GM21447 (cell line): Measurements from ENCODE around the gene CATSPERD.

Experiments
- ATAC-seq: cut with Tn5 transposase; IDR thresholded peaks from one replicate; pipeline ENCODE4 v1.9.1; 2021; ENCODE audit not compliant: unreplicated experiment

The CATSPERD gene

DNA sequence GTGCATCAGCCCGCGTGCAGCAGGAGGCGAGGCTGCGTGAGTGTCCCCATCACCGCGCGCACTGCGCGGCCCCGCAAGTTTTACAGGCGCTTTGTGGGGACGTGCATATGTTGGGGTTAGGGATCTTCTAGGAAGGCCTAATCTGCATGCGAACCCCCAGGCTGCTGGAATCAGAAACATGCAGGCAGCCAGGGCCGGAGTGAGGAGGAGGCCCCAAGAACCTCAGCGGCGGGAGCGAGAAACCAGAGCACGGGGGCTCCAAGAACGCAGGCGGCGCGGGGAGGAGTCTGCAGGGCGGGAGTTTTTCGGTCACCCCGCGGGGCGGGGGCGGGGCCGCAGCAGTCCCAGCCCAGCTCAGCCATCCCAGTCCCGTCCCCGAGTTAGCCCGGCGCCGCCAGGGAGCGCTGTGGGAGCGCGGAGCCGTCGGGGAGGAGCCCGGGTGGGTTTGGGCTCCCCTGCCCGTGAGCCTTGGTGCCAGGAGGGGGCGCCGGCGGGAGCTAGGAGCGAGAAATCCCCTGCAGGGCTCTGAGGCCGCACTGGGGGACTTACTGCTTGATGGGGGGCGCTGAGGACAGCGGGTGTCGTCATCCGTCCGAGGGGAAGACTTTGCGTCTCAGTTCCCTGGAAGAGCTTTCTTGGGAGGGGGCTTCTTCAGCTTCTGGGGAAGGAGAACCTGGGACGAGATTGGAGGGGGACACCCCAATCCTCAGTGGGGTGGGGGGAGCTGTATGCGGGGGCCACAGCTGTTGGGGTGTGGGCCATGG is 83.5 kb downstream of the CATSPERD start:
- peak; percentile 66 for ATAC-seq

DNA sequence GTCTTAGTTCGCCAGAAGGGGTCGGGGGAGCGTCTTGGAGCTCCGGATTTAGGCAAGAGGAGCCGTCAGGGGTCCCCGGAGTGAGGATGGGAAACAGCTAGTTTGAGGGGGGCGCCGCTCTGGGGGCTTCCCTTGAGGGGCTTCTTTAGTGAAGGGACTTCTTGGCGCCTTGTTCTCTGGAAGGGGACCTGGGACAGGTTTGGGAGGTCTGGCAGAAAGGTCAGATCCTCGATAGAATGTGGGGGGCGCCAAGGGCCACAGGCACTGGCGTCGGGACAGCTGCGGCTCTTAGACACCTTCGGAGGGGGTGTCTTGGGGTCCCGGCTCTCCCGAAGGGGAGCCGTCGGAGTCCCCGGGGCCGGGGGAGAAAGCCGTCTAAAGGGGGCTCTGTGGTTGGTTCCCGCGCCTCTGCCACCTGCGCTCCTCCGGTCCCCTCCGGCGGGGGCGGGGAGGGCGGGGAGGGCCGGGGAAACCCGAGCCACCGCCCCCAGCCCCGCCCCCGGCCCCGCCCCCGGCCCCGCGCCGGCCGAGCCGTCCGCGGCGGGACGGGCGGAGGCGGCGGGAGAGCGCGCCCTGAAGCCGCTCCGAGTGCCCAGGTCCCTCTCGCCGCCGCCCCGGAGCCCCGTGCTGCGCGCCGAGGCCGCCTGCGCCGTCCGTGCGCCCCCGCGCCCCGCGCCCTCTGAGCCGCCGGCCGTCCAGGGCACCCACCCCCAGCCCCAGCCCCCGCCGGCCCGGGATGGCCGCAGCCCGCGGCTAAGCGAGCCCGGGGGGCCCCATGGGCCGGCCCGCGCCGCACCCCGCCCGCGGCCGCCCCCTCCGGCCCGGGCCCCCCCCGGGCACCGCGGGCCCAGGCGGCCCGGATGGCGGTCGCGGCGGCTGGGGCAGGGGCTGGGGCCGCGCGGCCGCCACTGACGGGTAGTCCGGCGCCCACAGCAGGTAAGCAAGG is 84.4 kb downstream of the CATSPERD start, which contains the start of gene NRTN:
Gene NRTN (plus strand): TSS at position 552 of the 946 bp plus-strand sequence. CDS start 19,099 bp downstream, outside the sequence.
- no peak for ATAC-seq

DNA sequence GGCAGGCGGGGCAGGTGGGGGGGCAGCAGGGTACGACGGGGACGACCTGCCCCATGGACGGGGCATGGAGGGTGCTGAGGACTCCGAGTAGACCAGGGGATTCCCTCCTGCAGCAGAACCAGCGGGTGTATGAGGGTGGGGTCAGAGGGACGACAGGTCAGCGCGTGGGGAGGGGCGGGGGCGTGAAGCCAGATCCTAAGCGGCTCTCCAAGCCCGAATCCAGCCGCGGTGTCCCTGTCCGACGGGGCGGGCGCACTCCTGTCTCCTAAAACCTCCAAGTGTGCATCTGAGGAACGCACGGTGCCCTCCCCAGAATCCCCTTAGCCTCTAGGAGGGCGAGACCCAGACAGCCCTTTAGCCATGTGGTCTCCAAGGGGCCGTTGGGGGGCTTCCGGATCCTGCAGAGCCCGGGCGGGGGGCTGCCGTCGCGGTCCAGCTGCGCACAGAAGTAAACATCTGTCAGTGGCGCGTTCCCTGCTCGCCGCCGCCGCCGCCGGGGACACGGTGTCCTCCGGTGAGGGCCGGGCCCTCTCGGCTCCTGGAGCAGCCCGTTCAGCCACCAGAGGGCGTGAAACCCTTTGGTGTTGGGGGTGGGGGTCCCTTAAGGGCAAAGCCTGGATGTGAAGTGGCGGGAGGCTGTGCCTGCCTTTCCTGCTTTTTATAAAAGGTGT is 85.2 kb downstream of the CATSPERD start:
- ATAC-seq, result no peak

DNA sequence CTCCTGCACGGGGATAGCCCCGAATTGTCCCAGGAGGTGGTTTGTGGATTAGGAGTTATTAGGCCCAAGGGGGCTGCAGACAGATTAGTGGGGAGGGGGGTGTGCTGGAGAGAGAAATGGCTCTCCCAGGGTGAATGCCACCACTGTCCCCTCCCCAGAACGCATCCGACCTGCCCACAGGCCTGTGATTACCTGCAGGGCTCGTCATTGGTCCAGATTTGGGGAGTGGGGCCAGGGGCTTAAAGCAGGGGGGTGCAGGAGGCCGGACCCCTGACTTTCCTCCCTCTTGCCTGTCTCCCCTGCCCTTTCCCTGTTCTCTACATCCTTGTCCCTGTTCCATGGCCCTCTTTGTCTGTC is 85.7 kb downstream of the CATSPERD start:
- ATAC-seq, result no peak

DNA sequence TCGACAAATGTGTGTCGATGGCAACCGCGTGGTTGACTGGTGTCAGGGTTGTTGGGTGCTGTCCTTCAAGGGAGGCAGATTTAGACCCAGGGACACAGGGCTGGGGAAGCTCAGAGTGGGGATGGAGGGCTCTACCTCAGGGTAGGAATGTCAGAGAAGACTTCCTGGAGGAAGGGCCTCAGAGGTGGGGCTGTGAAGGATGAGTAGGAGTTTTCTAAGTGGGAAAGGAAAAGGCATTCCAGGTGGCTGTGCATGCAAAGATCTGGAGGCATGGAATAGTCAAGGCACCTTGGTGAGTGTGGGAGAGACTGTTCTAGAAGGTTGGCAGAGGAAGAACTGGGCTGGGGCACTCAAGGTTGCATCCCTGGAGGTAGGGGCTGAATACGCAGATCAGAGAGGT is 86.5 kb downstream of the CATSPERD start:
- no peak for ATAC-seq

DNA sequence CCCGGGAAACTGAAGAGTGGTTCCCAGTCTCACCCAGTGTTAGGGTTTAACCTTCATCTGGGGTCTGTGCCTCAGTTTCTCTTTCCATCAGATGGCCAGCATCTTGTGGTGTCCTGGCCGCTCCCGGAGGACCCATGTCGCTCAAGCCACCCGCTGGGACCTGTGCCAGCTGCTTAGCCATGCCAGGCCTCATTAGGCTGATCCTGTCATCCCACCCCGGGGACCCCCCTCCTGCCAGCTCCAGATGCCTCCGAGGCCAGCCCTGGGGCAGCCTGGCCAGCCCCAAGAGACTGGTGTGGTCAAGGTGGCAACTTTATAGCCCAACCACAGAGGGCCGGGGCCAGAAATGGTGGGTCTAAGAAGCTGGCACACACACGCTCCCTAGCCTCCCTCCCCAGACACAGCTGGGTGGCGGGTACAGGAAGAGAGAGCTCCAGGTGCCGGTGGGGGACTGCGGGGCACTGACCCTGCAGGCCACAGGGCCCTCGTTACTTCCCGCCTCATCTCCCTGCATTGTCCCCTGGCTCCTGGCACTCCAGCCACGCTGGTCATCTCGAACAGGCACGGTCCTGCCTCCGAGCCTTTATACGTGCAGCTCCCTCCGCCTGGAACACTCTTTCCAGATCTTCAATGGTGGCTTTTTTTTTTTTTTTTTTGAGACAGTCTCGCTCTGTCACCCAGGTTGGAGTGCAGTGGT is 87.8 kb downstream of the CATSPERD start:
- no peak for ATAC-seq

DNA sequence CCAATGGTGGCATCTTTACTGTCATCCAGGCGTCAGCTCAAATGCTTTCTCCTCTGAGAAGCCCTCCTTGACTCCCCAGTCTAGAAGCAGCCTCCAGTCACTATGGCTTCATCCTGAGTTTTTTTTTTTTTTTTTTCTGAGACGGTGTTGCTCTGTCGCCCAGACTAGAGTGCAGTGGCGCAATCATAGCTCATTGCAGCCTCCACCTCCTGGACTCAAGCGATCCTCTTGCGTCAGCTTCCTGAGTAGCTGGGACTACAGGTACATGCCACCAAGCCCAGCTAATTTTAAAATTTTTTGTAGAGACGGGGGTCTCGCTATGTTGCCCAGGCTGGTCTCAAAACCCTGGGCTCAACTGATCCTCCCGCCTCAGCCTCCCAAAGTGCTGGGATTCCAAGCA is 88.6 kb downstream of the CATSPERD start:
- no peak for ATAC-seq

DNA sequence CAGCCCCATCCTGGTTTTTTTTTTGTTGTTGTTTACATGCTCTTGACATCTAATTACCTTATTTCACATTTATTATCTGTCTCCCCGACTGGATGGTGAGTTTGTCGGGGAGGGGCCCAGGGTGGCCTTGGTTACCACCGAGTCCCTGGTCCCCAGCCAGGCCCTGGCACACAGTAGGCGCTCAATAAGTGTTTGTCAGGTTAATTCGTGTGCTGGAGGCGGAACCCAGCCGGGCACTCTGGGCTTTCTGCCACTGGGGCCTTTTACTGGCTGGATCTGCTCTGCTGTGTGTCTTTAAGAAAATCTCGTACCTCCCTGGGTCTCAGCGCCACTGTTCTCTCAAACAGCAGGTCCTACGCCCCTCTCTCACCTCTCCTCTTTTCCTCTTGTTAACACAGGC is 89.0 kb downstream of the CATSPERD start:
- no peak for ATAC-seq

DNA sequence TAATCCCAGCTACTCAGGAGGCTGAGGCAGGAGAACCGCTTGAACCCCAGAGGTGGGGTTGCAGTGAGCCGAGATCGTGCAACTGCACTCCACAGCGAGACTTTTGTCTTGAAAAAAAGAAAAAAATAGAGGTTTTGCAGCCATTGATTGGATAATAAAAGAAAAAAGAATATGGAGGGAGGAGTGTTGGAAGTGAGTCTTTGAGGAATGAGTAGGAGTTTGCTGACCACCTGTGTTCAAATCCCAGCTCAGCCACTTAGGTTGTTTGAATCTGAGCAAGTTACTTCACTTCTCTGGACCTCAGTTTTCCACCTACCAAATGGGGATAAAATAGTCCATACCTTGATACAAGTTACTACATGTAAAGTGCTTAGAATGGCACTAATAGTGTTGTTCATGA is 90.7 kb downstream of the CATSPERD start:
- no peak for ATAC-seq

DNA sequence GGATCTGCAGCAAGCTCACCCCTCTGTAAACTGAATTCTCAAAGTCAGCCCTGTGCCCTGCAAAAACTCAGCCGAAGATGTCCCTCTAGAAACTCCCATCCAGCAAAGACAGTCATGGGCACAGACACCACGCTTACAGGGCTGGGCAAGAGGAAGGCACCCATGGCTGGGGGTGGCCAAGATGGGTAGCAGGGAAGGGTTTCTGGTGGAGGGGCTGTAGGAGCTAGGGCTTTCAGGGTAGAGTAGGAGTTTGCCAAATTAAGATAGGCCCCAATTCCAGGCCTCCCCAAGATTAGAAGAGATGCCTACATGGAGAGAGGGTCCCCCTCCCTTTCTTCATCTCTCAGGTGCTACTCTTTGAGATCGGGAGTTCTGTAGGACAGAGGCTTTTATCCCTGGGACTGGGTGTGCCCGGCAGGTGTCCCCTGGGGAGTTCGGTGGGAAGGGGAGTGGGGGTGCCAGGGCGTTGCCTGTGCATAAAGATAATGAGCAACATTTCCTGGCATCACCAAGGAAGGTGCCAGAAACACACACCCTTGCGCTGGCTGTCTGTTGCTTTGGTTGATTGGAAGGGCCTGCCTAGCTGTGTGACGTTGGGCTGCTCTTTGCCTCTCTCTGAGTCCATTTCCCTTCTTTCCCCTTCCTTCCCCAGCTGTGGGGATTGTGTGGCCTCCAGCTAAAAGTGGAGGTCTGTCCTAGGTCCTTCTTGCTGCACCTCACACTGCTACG is 93.8 kb downstream of the CATSPERD start:
- ATAC-seq, result no peak

DNA sequence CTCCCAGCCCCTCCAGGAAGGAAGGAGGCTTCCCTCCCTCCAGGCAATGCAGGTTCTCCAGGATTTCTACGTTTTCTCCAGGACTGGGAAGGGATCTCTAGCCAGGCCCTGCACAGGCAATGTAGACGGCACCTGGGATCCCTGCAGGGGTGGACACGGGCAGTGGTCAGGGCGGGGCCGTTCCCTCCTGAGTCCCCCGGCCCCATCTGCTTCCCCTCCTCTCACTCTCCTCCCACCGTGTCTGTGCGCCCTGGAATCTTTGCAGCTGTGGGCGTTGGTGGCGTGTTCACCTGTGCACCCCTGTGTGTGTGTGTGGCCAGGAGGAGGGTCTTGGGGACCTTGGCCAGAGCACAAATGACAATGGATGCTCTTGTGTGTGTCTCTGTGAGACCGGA is 94.4 kb downstream of the CATSPERD start:
- no peak for ATAC-seq

DNA sequence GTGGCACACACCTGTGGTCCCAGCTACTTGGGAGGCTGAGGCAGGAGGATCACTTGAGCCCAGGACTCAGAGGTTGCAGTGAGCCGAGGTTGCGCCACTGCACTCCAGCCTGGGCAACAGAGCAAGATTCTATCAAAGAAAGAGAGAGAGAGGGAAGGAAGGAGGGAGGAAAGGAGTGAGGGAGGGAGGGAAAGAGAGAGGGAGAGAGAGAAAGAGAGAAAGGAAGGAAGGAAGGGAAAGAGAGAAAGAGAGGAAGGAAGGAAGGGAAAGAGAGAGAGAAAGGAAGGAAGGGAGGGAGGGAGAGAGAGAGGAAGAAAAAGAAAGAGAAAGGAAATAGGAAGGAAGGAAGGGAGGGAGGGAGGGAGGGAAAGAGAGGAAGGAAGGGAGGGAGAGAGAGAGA is 96.8 kb downstream of the CATSPERD start:
- ATAC-seq, result no peak

DNA sequence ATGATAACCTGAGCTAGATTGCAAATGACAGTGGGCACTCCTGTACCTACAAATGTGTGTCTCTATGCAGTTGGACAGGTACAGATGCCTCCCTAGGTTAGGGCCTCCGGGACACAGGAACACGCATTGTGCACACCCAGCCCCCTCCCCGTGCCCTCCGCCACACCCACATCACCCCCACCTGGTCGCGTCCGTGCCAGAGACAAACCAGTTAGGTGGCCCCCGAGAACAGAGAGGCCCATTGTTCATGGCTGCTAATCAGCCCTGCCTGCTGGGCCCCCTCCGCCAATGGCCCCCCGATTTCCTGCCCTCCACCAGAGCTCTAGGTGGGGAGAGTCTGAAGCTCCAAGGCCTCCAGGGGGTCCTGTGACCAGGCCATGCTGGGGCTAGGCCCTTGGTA is 98.2 kb downstream of the CATSPERD start:
- ATAC-seq, result no peak

DNA sequence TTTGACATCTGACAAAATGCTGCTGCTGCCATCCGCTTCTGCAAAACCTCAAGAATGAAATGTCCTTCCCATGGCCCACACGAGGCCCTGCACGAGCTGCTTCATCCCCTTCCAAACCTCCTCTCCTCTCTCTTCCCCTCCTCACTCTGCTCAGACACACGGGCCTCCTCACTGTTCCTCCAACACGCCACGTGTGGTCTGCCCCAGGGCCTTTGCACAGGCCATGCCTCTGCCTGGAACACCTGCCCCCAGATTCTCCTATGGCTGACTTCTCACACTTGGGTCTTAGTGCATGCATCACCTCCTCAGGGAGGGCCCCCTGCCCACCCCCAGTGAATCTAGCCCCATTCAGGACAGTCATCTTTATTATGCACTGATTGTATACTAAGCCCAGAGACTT is 100.3 kb downstream of the CATSPERD start:
- no peak for ATAC-seq

DNA sequence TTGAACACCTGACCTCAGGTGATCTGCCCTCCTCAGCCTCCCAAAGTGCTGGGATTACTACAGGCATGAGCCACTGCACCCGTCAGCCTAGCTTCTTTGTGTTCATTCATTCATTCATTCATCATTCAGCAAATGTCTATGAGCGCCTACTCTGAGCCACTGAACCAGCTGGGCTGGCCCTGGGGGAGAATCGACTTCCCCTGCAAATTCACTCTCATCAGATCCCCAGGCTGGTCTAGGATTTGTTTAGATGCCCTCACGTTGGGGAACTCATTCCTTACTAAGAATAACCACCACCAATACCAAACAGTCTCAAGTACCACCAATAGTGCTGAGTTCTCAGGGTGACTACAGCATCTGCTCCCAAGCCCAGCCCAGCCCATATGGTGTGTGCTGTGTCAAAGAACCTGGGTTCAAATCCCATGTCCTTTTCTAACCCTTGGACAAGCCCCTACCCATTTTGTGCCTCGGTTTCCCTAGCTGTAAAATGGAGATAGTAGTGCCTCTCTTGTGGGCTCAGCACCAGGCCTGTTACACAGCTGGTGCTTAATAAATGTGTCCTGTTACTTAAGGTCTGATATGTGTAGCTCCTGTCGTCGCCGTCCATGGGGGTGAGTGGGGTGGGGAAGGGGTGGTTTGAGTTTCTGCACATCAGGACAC is 101.2 kb downstream of the CATSPERD start:
- no peak for ATAC-seq

DNA sequence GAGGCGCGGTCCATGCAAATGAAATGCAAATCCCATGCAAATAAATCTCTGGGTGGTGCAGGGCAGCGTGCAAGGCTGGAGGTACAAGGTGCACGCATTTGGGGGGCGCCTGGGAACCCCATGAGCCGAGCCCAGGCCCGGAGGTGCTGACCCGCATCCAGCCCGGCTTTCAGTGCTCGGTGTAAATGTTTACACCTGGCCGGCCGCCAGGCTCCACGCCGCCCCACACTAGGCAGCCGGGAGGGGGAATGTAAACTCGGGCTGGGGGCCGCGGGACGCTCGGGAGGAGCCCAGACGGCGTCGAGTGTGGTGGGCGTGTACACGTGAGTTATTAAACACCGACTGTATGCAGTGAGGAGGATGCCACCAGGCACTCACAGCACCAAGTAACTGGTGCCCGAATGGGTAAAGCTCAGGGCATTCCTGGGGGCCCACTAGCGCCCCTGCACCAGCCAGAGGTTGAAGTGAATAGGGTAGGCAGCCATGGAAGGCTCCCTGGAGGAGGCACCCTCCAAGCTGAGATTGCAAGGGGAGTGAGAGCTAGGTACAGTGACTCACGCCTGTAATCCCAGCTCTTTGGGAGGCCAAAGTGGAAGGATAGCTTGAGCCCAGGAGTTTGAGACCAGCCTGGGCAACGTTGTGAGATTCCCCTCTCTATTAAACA is 101.9 kb downstream of the CATSPERD start:
- no peak for ATAC-seq

DNA sequence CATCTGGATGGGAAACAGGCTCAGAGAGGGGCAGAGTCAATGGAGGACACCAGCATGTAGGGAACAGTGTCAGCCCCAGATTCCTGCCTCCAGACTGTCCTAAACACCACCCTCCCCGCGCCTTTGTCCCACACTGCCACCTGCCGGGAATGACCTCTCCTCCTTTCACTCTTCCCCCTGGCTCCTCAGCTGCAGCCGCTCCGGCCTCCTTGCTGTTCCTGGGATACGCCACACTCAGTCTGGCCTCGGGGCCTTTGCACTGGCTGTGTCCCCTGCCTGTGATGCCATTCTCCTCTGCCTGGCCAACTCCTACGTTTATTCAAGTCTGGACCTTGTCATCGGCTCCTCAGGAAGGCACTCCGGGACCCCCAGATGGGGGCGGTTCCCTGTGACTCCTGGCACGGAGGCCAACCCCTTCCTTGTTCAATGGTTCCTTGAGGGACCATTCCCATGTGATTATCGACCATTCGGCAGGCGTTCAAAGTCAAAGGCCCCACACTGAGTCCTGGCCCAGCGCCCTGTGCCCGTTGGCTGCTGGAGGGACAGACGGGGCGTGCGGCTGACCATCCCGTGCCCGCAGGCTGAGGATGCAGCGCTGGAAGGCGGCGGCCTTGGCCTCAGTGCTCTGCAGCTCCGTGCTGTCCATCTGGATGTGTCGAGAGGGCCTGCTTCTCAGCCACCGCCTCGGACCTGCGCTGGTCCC is 103.3 kb downstream of the CATSPERD start:
- ATAC-seq, result no peak

DNA sequence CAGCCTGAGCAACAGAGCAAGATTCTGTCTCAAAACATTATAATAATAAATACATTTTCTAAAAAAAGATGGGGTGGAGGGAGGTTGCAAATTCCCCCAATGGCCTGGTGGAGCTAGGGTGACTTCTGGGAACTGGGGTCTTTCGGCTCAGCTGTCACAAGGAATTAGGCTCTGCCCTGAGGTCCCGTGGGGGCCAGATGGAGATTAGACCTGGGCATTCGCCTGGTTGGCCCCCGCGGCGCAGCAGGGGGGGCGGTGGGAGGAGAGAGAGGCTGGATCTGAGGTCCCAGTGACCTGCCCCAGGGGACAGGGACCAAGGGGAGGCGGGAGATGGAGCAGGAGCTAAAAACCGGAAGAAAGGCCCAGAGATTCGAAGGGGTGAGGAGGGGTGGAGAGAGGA is 104.3 kb downstream of the CATSPERD start:
- ATAC-seq, result no peak

DNA sequence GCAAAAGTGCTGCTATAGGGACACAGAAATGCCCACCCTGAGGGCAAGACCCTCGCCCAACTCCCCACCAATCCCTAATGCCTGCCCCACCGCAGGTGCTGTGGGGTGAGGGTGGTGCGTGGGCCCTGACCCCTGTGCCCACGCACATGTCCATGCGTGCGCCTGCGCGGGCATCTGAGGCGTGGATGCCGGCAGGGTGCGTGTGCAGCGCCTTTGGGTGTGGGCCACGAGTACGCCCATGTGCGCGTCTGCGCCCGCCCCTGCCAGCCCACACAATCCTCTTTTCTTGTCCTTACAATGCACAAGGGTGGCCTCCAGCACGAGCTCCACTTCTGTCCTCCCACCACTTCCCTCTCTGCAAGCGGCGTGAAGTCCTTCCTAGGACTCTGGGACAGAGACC is 104.7 kb downstream of the CATSPERD start:
- ATAC-seq, result no peak
